IPS-18c (cell line): Measurements from ENCODE around the gene CGB8.
"Not testable (repeated sequence)": the region's sequence is repeated elsewhere in the genome, so short reads cannot be mapped to it uniquely, and the experiment has no call there.

Source experiments
- H3K4me3 ChIP-seq: 2 replicates; pipeline ENCODE4 v1.7.0; 2013; ENCODE audit warnings: low read depth, mild to moderate bottlenecking, low read length, moderate library complexity; ENCODE audit not compliant: insufficient read depth
- H3K9me3 ChIP-seq: one replicate; pipeline ENCODE4 v1.6.1; 2013; ENCODE audit warnings: mild to moderate bottlenecking, low read length, moderate library complexity; ENCODE audit not compliant: control insufficient read depth, insufficient read depth

The CGB8 gene

GRCh38 chr19:49070416-49070815 lies 21.5 kb upstream of the CGB8 start:
- Histone ChIP-seq H3K4me3 (no peak overlapping the region), H3K9me3 (peaks cover 8% of the 10 kb centered on the region)

DNA sequence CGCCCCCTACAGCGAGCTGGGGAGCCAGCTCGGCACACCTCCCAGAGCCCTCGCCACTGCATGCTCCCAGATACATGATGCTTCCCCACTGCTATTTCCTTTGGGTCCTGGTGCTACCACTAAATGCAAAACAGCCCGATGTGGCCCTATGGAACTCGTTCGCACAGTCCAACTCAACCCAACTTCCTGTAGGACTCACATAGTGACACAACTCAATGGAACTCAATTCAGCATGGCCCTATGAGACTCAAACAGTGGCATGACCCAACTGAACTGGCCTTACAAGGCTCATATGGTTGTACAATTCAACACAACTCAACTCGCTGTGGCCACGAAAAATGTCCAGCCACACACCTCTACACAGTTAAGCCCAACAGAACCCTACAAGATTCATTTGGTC lies 20.1 kb upstream of the CGB8 start:
- Histone ChIP-seq H3K4me3 (no peak overlapping the region), H3K9me3 (peaks cover 8% of the 10 kb centered on the region)

DNA sequence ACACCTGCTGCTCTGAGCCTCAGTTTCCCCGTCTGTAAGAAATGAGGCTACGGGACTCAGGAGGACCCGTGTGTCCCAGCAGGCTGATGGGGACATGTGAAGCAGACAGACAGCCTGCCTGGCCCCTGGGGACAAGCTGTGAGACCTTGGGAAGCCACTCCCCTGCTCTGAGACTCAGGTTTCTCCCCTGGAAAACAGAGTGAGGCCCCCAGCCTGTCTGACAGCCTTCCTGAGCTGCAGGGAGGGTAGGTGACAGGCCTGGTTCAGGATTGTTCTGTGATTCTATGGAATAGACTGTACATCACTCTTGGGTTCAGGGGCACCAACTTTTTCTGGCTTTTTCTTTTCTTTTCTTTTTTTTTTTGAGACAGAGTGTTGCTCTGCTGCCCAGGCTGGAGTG lies 18.6 kb upstream of the CGB8 start:
- Histone ChIP-seq H3K4me3 (no peak overlapping the region), H3K9me3 (peaks cover 8% of the 10 kb centered on the region)

DNA sequence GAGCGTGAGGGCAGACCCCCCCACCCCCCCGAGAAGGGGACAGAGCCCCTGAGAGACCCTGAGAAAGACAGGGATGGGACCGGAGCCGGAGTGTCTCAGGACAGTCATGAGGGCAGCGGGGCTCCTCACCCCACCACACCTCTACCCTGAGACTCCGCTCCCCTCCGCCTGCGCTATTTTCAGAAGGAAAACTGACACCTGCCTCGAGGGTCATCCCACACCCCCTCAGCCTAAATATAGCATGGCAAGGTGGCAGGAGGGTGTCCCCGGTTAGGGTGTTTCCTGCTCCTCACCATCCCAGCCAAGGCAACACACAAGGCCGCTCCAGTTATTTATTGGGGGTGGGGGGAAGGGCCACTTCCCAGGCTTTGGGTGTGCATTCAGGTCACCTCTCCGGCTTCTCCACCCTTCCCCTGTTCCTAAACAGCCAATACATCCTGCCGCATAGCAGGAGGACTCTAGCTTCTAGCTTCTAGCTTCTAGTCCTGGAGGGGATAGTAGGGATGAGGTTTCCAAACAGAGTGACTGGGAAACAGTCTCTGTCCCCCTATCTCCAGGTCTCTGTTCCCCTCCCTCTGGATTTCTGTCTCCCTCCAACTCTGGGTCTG lies 17.1 kb upstream of the CGB8 start:
- Histone ChIP-seq H3K9me3 (peaks cover 2% of the 10 kb centered on the region), H3K4me3 (no peak overlapping the region)

- Histone ChIP-seq H3K4me3 (peak within 1 kb of the TSS; percentile 36; the same call in 1 of the 2 replicates), H3K9me3 (peaks cover 2% of the 10 kb centered on the region)
Measured at GRCh38 chr19:49064768-49065611, 16.1 kb upstream of the CGB8 start, which contains the start of gene NTF4. Gene NTF4 (minus strand): TSS chr19:49064818. CDS start chr19:49061997, 2,821 bp downstream.

DNA sequence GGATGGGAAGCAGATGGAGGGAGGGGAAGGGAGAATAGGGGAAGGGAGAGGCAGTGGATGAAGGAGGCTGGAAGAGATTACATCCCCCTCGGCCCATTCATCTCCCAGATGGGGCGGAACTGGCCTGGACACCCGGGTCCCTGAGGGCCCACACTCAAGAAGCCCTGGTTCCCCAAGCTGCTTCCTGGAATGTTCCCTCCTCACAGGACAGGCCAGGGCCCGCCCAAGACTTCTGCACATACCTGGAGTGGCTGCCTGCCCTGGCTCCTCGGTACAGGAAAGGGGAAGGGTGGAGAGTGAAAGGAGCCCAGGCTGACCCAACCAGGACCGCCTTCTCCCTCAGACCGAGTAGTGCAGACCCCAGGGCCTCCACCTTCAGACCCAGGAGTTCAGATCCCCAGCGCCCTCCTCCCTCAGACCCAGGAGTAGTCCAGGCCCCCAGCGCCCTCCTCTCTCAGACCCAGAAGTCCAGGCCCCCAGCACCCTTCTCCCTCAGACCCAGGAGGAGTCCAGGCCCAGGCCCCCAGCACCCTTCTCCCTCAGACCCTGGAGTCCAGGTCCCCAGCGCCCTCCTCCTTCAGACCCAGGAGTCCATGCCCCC lies 15.2 kb upstream of the CGB8 start:
- H3K4me3 ChIP-seq, result peak overlapping the region; percentile 36; the same call in 1 of the 2 replicates
- peaks cover 2% of the 10 kb centered on the region for H3K9me3 ChIP-seq

GRCh38 chr19:49061445-49061844 lies 12.5 kb upstream of the CGB8 start:
- Histone ChIP-seq H3K4me3 (no peak overlapping the region), H3K9me3 (no peaks in the 10 kb centered on the region)

- Histone ChIP-seq H3K4me3 (no peak overlapping the region), H3K9me3 (no peaks in the 10 kb centered on the region)
Measured at GRCh38 chr19:49061000-49061399, 12.1 kb upstream of the CGB8 start.

GRCh38 chr19:49059053-49059452 lies 10.1 kb upstream of the CGB8 start:
- Histone ChIP-seq H3K4me3 (no peak overlapping the region), H3K9me3 (no peaks in the 10 kb centered on the region)

DNA sequence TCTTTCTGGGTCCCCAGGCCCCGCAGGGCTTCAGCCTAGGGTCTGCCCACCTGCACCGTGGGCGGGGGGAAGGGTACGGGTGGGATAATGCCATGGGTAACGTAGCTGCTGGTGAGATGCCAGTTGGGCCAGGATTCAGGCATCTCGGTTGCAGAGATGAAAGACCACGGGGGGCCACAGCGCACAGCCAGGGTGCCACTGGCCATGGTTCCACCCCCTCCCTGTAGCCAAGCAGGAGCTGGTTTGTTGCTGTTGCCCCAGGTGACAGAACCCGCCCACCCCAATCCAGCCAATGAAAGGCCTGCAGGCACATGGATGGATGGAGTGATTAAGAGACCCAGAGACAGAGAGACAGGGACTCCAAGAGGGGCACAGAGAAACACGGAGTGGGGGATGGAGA lies 9.7 kb upstream of the CGB8 start:
- no peaks in the 10 kb centered on the region for H3K9me3 ChIP-seq
- H3K4me3 ChIP-seq, result no peak overlapping the region

GRCh38 chr19:49057636-49058234 lies 8.8 kb upstream of the CGB8 start, which contains the start of gene CGB7:
Gene CGB7 (minus strand): TSS chr19:49057749. CDS start chr19:49055375, 2,374 bp downstream.
- Histone ChIP-seq H3K4me3 (peak within 1 kb of the TSS; percentile 59), H3K9me3 (no peaks in the 10 kb centered on the region)

- not testable (repeated sequence) for H3K9me3 ChIP-seq
- peak overlapping the region; percentile 59 for H3K4me3 ChIP-seq
Measured at GRCh38 chr19:49056902-49057596, 8.1 kb upstream of the CGB8 start.

DNA sequence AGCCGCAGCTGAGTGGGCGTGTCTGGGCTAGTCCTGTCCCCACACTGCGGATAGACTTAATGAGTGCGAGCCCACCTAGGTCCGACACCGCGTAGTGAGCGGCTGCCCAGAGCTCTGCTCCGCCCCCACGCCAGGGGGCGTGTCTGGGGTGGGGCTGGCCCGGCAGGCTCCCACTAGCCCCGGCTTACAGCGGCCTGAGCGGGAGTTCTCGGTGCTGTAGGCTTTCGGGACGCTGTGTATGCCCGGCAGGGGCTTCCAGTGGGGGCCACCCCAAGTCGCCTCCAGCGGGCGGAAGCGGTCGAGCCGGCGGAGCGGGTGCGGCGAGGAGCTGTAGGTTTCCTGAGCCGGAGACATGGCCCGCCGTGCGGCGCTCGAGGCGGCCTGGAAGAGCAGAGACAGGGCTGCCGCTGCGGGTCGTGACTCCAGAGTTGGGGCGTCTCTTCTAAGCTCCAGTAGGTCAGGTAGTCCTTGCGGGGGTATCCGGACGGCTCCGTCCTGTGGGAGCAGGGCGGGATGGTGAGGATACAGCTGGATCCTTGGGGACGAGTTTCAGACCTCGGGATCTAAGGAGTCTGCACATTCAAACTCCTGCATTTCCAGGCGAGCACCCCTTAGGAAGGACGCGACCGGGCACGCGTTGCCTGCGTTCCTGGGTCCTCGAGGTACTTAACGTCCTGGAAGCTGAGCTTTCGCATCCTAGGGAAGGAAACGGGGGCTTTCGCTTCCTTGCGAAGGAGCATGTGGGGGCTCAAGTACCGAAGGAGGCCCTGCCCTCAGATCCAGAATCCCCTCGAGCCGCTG lies 7.4 kb upstream of the CGB8 start:
- no peaks in the 10 kb centered on the region for H3K9me3 ChIP-seq
- H3K4me3 ChIP-seq, result peak overlapping the region; percentile 59

GRCh38 chr19:49050376-49051033 lies 1.6 kb upstream of the CGB8 start:
- not testable (repeated sequence) for H3K9me3 ChIP-seq, H3K4me3 ChIP-seq

GRCh38 chr19:49049834-49050233 lies 923 bp upstream of the CGB8 start:
- H3K4me3 ChIP-seq, H3K9me3 ChIP-seq: not testable (repeated sequence)

GRCh38 chr19:49043548-49043947 lies 5.4 kb downstream of the CGB8 start, which contains the start of gene CGB5:
Gene CGB5 (plus strand): TSS chr19:49043848. CDS start chr19:49044210, 362 bp downstream.
- not testable (repeated sequence) for H3K9me3 ChIP-seq, H3K4me3 ChIP-seq
